WTC11 (cell line): ENCODE results near the gene PPP1R1B.

Experiments
- ZNF232 ChIP-seq: sonication (generic); formaldehyde crosslinking; IDR thresholded peaks from 2 replicates; pipeline ENCODE4 v1.8.0; 2022; ENCODE audit warnings: mild to moderate bottlenecking, missing genetic modification reagents
- TF ChIP-seq, protein P1 (sequence below): sonication (generic); formaldehyde crosslinking; IDR thresholded peaks from 2 replicates; pipeline ENCODE4 v1.8.0; 2022; ENCODE audit warnings: mild to moderate bottlenecking, missing genetic modification reagents

DNA sequence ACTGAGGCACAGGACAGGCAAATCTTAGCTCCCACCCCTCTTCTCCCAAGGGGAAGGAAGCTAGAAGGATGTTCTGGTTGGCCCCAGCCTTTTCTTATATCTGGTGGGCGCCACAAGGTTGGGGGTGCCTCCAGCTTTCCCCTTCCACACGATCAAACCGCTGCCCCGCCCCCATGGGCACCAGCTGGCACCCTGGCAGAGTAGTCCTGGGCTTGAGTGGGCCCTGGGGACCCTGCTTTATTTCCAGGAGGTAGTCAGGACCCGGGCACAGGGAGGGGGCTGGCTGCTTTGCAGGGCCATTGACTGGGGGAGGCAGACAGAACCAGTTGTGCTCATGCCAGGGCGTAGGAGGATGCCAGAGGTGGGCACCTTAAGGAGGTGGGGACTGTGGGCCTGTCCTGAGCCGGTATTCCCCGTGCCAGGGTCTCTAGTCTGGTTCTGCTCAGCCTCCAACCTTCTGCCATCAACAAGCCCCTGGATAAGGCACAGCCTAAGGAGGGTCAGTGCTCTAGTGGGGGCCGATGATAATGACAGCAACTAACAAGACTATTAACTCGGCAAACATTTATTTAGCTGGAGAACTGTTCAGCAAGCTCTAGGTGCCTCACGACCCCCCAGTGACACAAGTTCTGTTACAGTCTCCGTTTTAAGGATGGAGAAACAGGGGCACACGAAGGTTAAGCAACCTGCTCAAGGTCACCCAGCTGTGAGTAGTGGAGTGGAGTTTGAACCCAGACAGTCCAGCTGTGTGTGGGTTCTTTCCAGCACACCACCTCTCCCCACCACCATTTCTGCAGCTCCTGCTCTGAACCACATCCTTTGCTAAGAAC, 7.6 kb upstream of the PPP1R1B start:
- TF ChIP-seq ZNF232 (CRISPR knock-in tag) = no peak
- TF ChIP-seq, protein P1, sequence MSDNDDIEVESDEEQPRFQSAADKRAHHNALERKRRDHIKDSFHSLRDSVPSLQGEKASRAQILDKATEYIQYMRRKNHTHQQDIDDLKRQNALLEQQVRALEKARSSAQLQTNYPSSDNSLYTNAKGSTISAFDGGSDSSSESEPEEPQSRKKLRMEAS = no peak
